HG03280 (cell line): ENCODE data around the gene ME3.

Source experiments
- ATAC-seq: cut with Tn5 transposase; IDR thresholded peaks from one replicate; pipeline ENCODE4 v1.9.1; 2021; ENCODE audit warnings: mild to moderate bottlenecking, moderate library complexity; ENCODE audit not compliant: unreplicated experiment

The ME3 gene

DNA sequence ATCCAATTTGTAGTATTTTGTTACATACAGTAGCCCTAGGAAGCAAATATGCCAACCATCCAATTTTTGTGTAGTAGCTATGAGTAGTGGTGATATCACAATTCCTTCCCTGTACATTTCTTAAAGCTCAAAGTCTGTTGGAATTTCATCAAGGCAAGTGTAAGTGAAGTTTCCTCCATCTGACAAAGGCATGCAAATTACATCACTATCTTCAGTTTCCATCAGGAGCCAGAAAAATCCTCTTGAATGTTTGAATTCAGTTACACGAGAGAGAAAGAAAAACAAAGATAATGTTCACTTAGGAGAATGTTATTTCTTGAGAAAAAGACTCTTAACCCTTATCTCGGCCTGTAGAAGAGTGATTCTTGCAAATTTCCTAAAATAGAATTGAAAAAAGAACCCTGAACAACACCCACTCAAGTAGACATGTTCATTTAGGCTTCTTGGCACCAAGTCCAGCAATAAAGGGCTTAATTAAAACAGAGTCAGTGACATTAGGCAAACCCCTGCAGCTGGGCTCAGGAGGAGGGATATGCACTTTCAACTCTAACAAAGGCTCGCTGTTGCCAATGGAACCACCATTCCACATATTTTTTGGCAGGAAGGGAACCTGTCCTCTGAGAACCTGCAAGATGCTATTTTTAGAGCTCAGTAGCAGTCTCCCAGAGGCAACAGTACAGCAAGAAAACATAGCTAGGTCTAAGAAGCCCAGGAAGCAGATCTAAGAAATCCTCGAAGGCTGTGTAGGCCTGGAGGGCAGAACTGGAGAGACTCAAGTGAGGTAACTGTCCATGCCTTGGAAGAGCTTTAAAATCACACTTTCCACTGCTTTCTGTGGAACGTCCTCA lies 153.1 kb downstream of the ME3 start:
- no peak for ATAC-seq

DNA sequence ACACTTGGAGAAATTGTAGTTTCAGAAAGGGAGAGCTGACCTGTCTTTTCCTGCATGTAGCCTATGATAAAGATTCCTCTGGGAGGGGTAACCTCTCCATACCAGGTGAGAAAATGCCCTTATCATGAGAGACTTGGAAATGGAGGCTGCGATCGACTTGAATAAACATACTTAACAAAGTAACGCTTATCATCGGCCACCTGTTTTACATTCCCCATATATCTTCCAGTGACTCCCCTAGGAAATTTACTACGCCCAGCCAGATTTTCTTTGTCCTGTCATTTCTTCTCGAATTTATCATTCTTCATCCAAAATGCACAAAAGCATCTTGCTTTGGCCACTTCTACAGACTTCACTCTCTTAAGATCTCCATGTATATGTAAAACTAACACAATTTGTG lies 154.2 kb downstream of the ME3 start:
- no peak for ATAC-seq

DNA sequence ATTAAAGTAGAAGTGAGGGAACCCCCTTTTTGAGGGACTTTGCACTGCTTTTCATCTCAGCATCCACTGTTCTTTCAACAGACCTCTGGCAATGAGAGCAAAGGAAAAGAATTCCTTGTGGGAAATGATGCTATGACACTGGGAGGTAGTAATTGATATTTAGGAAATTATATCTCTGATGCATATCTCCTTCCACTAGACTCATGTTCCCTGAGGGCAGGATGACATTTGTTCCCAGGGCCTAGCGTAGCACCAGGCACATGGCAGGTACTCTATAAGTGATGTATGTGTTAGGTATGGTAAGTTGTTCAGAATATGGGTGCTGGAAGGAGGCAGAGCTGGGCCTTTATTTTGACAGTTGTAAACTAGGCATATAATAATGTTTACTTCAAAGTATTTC lies 154.9 kb downstream of the ME3 start:
- no peak for ATAC-seq

DNA sequence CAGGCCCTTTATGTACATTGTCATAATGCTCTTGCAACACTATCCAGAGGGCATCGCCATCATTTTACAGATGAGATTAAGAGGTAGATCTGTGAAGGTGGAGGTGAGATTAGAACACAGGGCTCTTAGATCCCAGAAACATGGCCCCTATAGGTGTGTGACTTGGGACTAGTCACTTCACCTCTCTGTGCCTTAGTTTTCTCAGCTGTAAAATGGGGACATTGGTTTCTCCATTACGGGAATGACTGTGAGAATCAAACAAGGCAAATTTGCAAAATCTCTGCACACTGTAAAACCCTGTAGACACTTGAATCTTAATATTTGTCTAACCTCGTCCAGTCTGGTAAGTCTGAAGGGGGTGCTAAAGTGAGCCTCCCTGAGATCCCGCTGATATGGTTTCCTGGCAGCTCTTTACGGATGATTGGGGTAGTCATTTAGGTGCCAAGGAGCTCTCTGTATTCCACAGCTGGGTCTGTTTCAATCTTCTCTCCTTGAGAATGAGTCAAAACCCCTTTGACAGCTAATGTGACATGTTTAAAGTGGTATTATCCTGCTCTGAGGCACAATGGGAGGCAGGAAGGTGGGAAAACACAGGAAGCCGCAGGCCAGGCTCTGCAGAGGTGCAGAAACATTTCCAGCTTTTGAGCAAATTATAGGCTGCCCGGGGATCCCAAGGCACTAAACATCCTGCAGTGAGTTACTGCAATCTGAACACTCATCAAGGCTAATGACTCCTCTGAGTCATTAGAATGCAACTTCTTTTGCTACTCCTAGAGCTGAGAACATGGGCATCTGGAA lies 156.9 kb downstream of the ME3 start:
- no peak for ATAC-seq

DNA sequence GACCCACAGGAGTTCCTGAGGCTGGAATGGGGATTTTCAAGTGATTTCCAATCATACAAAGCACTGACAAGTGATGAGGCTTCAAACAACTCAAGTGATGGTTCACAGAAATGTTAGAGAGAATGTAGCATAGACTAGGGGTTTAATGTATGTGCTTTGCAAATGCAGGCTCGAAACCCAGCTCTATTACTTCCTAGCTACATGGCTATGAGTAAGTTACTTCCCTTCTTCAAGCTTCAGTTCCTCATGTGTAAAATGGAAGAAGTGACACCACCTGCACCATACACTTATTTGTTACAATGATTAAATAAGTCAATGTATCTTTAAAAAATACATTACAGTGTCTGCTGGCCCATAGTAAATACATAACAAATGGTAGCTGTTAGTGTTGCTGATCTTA lies 158.0 kb downstream of the ME3 start:
- ATAC-seq: no peak

DNA sequence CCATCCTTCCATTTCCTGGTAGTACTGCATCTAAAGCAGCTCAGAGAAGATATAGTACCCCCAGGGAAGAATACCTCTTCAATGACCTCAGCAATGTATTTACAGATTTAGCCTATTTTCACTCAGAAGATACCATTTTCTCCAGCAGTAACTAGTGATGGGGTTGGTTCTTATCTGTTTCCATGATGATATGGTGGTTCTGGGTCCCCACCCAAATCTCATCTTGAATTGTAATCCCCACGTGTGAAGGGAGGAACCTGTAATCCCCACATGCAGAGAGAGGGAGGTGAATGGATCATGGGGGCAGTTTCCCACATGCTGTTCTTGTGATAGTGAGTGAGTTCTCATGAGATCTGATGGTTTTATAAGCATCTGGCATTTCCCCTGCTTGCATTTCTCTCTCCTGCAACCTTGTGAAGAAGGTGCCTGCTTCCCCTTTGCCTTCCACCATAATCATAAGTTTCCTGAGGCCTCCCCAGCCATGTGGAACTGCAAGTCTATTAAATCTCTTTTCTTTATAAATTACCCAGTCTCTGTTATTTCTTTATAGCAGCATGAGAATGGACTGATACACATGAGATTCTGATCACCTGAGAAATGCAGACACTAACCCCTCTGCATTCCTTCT lies 158.6 kb downstream of the ME3 start:
- no peak for ATAC-seq

DNA sequence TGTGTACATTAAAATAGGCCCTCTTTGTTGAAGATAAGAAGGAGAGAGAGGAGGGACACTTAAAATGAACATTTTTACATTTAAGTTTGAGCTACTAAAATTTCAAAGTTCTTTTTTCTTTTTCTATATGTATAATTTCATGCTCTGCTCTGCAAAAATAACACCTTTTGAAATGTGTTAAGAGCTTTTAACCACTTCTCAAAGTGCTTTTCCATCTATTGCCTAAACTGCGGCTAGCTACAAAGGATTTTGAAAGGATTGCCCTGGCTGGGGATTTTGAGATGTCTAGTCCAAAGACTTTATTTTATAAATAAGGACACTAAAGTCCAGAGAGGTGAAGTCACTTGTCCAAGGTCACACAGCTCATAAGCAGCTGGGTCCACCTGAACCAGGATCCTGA lies 159.3 kb downstream of the ME3 start:
- ATAC-seq: no peak

DNA sequence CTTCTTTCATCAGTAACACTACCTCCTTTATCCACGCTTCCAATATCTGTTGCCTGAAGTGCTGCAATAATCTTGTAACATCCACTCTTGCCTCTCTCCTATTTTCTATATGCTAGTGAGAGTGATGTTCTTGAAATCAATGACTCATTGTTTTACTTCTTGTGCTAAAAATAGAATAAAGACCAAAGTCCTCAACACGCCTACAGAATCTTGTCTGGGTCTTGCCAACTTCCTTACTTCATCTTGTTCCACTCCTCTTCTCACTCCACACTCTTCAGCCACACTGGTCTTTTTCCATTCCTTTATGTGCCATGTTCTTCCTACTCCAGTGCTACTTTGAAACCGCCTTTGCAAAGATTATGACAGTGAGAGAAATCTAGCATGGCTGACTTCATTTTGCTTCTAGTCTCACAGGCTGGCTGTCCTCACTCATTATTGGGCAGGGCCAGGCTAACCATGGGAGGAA lies 161.3 kb downstream of the ME3 start:
- no peak for ATAC-seq

DNA sequence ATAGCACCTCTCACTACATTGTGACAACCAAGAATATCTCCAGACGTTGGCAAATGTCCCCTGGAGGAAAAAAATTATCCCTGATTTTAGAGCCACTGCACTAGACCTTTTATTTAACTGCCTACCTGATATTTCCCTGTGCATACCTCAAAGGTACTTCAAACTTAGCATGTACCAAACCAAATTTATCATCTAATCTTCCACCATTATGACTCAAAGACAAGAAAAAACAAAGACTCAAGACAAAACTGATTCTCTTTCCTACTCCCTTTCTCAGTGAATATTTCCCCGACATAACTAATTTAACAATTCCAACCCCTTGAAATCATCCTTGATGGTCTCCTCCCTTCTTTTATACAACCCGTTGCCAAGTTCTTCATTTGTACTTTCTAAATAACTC lies 161.7 kb downstream of the ME3 start:
- ATAC-seq: no peak

DNA sequence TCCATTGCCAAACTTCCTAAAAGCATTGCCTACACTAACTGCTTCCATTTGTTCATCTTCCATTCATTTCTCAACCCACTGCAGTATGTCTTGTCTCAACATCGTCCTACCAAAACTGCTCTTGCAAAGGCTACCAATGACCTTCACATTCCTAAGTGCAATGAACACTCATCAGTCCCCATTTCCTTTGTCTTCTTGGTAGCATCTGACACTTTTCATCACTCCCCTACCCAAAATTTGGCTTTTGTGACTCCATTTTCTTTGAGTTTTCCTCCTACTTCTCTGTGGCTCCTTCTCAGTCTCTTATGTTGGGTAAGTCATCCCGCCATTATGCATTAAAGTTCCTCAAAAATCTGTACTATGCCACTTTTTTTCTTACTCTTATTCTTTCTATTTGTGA lies 162.3 kb downstream of the ME3 start:
- no peak for ATAC-seq

DNA sequence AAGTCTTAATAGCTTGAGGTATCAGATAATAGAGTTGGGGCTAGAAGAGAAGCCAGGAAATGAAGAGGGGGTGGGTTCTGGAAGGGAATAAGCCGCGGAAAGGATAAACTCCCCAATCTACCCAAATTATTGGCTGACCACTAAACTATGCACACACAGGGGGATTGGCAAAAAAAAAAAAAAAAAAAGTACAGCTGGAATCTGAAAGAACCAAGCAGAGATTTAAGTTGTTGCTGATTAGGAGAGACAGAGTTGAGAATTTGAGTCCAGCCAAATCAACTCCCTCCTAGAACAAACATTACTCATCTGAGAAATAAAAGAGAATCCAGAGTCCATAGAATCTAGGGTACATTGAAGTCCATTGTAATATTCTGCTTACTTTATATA lies 162.8 kb downstream of the ME3 start:
- no peak for ATAC-seq

DNA sequence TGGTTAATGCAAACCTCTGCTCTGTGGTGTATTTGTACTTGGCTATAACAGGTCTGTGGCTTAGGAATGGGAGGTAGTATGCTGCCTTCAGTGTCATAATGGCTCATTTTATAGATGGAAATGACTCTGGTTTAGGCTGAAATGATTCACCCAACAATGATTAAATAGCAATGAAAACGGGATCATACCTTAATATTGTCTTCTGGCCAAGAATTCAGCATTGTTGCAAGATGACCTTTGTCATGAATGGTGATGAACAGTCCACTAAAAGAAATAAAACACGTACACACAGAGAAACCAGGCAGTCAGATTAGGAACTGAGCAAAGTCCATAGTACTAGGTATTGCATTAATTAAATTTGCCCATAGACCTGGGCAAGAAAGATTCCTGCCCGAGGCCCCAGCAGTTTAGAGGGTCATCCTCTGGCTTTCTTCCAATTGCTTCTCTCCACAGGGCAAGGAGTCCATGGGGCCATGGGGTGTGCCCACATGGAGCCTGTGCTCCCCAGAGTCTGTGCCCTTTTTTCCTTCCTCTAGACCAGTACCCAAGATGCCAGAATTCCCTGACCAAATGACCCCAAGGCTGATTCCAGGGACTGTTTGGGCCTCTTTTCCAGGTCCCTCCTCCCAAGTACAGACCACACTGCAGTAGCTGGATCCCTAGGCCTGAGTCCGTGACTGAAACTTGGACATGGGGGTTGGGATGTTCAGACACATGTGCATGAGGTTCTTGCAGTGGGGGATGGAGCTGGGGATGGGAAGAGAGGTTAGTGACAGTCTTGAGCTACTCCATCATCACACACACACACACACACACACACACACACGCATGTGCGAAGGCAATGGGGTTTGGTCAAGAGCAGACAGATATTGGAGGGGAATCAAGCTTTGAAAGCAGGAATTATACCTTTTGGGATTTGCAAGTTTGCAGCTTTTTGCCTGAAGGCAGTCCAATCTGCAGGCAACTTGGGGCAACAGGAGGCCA lies 163.5 kb downstream of the ME3 start:
- ATAC-seq: no peak

DNA sequence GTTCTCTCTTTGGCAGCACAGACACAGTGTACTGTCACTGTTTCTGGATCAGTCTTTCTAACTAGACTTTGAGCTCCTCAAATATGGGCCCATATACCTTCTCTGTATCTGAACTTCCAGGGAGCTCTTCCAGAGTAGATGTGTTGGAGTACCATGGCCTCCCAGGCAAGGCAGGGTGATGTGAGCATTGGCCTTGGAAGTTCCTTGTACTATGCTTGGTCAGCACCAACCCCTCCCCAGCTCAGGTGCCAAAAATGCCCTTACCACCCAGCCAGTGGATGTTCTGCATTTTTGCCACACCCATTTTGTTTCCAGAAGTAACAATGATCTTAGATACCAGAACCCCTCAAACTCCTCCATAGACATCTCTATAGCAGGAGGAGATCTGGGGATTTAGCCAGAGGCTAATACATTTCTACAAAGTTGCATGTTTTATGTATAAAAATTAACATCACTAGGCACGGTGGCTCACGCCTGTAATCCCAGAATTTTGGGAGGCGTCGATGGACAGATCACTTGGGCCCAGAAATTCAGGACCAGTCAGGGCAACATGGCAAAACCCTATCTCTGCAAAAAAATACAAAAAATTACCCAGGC lies 165.1 kb downstream of the ME3 start:
- no peak for ATAC-seq

DNA sequence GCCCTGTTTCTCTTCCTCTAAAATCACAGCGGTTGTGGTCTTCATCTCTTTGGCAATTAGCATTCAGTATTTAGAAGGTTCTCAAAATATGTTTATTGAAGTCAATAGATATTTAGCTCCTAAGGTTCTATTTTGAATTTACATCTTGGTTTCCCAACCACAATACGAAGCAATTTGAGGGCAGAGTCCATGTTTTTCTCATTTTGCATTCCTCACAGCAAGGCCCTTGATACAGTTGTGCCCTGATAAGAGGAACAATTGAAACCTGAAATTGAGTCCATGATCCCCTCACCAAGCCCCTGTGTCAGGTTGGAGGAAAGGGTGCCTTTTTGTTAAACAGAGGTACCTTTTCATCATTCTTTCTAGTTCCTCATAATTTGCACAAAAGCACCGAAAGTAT lies 166.2 kb downstream of the ME3 start:
- ATAC-seq: no peak

DNA sequence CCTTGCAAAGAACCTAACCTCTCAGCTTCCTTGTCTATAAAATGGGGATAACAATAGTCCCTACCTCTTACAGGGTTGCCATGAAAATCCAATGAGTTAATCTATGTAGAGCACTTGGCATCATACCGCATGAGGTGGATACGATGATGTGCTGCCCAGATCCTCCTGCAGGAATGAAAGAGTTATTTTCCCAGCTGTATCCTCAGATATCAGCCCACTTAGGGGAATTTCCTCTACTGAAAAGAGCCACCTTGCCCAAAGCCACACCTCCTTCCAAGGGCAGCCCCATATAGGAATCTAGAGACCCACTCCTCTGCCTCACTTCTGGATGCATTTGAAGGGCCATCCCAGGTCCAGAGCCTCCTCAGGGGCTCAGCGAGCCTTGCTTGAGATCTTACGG lies 169.3 kb downstream of the ME3 start:
- ATAC-seq: no peak

DNA sequence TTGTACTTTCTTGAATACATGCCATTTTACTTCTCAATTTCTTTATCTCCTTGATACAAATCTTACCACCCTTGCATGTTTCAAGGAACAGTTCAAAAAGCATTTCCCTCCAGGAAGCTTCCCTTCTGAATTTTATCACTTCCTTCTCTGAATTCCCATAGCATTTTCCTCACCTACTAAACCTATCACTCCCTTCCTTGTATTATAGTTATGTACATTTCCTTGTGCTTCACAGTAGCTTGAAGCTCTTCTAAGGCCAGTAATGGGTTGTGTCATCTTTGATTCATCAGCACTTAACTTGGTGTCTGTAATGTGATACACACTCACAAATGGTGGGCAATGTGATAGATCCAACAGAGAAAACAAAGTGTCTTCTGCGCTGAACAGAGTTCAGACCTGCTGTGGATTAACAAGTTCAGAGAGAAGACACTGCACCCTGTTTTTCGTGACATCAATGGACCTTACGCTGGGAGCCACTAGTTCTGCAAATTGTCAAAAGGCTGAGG lies 170.2 kb downstream of the ME3 start:
- no peak for ATAC-seq

DNA sequence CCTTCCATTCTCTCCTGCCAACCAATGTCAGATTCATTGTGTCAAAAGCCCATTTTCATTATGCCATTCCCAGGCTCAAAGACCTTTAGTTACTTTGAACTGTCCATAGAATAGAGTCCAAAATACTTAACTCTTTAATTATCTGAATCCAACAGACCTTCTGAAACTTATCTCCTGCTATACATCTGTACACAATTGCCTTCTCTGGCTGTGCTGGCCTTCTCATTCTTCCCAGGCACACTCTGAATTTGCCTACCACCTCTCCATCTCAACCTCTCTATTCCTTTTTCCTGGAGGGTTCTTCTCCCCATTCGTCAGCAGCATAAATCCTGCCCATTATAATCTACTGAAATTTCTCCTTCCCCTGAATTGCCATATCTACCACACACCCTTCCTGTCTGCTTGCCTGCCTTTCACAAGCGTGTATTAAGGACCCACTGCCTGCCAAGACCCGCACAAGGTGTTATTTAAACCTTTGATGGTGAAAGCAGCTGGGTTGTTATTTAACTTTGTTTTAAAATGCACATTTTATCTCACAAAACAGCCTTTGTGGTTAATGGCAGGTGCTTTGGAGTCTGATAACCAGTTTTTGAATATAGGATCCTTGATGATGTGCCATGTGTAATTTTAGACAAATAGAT lies 171.8 kb downstream of the ME3 start:
- no peak for ATAC-seq

DNA sequence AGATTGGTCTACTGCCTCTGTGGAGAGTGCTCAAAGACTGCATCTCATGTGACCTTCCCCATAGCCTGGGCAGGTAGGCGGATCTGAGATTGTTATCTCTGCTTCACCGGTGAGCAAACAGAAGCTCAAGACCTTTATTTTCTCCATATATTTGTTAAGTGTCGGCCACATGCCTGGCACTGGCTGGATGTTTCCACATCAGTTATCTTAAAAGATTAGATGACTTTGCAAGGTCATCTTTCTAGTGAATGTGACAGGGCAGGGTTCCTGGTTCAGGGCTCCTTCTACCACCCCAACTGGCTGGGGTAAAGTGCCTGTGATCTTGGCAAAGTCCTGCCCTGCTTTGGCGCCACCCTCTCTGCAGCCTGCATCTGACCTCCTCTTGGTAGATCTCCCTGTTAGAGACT lies 172.7 kb downstream of the ME3 start:
- no peak for ATAC-seq

DNA sequence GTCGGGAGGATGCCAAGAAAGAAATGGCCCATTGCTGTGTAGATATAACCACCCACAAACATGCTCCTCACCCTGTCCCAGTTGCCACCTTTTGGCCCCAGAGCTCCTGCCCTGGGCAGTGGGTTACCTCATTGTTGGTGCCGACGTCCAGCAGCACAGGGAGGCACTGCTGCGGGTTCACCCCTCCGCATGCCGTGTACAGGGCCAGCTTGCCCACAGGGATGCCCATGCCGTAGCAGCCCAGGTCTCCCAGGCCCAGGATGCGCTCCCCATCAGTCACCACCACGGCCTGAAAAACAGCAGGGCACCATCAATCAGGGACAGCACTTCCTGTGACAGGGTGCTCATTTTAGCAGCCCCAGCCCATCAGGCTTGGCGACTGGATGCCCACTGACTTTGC lies 174.6 kb downstream of the ME3 start:
- ATAC-seq: no peak

DNA sequence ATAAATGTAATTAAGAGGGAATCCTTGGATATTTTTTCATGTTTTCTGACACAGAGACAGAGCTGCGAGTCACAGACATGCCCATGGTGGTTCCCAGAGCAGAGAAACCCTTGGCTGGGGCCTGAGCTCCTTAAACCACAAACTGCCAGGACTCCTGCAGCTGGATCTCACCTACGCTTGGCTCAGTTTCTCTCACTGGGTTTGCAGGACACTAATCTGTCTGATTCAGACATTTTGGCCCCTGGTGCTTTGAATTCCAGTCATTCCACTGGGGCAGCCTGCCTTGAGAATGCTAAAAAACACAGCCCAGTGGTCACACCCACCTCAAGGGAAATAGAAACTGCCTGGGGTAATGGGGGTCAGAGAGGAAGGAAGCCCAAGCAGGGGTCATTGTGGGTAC lies 175.1 kb downstream of the ME3 start:
- ATAC-seq: no peak
